ENCODE measurements around the gene CERS6. TPM values are rescaled to one million over a fixed set of nuclear protein-coding genes. Genes with fewer than 3 reads are reported as not detected.

Gene CERS6
- total RNA-seq, 4 donors from 2014 or later: 45.0 to 61.2 (median 56.4) TPM

DNA sequence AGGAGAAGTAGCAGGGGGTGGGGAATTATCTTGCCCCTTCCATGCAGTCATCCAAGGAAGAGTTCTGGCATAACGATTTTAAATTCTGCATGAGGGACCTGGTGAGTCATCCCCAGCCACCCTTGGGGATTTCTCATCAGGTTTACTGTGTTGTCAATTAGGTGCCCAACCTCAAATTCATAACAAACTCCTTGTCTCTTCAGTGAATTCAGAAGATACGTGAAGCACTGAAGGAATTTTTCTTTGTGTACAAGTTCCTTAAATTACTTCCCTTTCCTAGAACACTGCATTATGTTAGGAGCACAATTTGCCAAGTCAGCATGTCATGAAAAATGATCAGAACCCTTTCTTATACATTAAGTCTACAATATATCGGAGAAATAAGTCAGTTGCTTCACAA lies 275.5 kb downstream of the CERS6 start:
- H3K27me3 ChIP-seq: no peaks in the 10 kb centered on the region
- H3K27ac ChIP-seq: no peak overlapping the region
- no peak for ATAC-seq
- no peaks in the 10 kb centered on the region for H3K9me3 ChIP-seq
- TF ChIP-seq EP300 (IDR thresholded peaks at IDR 0.05) (no peak), POLR2A (IDR thresholded peaks at IDR 0.05) (no peak), POLR2AphosphoS5 (IDR thresholded peaks at IDR 0.05) (no peak)
- TF ChIP-seq, protein P1, sequence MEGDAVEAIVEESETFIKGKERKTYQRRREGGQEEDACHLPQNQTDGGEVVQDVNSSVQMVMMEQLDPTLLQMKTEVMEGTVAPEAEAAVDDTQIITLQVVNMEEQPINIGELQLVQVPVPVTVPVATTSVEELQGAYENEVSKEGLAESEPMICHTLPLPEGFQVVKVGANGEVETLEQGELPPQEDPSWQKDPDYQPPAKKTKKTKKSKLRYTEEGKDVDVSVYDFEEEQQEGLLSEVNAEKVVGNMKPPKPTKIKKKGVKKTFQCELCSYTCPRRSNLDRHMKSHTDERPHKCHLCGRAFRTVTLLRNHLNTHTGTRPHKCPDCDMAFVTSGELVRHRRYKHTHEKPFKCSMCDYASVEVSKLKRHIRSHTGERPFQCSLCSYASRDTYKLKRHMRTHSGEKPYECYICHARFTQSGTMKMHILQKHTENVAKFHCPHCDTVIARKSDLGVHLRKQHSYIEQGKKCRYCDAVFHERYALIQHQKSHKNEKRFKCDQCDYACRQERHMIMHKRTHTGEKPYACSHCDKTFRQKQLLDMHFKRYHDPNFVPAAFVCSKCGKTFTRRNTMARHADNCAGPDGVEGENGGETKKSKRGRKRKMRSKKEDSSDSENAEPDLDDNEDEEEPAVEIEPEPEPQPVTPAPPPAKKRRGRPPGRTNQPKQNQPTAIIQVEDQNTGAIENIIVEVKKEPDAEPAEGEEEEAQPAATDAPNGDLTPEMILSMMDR (IDR thresholded peaks at IDR 0.05): no peak
- H3K36me3 ChIP-seq: no peaks in the 10 kb centered on the region
- H3K4me3 ChIP-seq: no peak overlapping the region
- 45 to 70% methylated on average over 2 to 3 of the region's 3 CpGs for WGBS, 2 donors (ENCODE audit: low coverage in 1 of 2)
- peaks cover 0 to 19% (median 0%) of the 10 kb centered on the region in 3 donors for H3K4me1 ChIP-seq

DNA sequence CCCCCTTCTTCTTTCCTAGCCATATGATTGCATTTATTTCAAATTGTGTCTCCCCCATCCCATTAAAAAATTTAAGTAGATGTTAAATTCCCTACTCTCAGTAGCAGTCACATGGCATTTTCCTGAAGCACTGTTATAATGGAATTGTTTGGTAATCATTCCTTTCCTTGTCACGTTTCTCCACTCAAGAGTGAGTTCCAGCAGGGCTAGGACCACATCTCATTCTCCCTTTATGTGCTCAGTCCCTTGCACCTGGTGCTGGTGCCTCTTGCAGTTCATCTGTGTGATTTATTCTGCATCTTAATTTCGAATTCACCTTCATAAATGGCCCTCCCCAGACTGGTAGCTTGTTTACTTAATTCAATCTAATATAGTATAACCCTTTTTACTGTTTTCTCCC lies 276.0 kb downstream of the CERS6 start:
- H3K27ac ChIP-seq: no peak overlapping the region
- H3K4me1 ChIP-seq: peaks cover 0 to 22% (median 0%) of the 10 kb centered on the region in 3 donors
- H3K36me3 ChIP-seq: no peaks in the 10 kb centered on the region
- H3K4me3 ChIP-seq: no peak overlapping the region
- H3K27me3 ChIP-seq: no peaks in the 10 kb centered on the region
- no peak for ATAC-seq
- TF ChIP-seq, protein P1 (IDR thresholded peaks at IDR 0.05): no peak
- TF ChIP-seq POLR2AphosphoS5 (IDR thresholded peaks at IDR 0.05) (no peak), POLR2A (IDR thresholded peaks at IDR 0.05) (no peak), EP300 (IDR thresholded peaks at IDR 0.05) (no peak)
- H3K9me3 ChIP-seq: no peaks in the 10 kb centered on the region
- 82 to 91% methylated on average over 2 of the region's 2 CpGs for WGBS, 2 donors (ENCODE audit: low coverage in 1 of 2)

DNA sequence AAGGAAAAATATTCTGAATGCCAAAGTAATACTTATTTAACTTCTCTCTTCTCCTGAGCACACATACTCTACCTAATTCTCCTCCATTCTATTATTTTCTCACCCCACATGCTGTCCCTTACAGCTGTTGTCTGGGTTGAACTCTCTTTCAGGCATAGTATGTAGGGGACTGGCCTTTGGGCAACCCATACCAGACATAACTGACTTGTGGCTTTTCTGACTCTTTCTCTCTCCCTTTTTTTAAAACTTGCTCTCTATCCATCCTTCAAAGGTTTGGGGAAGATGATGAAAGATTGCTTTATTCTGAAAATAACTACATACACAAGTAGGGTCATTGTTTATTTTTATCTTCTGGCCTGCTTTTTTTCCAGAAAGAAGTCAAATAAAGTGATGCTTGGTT lies 276.4 kb downstream of the CERS6 start:
- Histone ChIP-seq H3K36me3 (no peaks in the 10 kb centered on the region), H3K4me1 (peaks cover 0 to 27% (median 0%) of the 10 kb centered on the region in 3 donors), H3K9me3 (no peaks in the 10 kb centered on the region), H3K4me3 (no peak overlapping the region), H3K27ac (no peak overlapping the region), H3K27me3 (no peaks in the 10 kb centered on the region)
- ATAC-seq: no peak
- TF ChIP-seq POLR2AphosphoS5 (IDR thresholded peaks at IDR 0.05) (no peak), EP300 (IDR thresholded peaks at IDR 0.05) (no peak), POLR2A (IDR thresholded peaks at IDR 0.05) (no peak)
- TF ChIP-seq, protein P1 (IDR thresholded peaks at IDR 0.05): no peak

DNA sequence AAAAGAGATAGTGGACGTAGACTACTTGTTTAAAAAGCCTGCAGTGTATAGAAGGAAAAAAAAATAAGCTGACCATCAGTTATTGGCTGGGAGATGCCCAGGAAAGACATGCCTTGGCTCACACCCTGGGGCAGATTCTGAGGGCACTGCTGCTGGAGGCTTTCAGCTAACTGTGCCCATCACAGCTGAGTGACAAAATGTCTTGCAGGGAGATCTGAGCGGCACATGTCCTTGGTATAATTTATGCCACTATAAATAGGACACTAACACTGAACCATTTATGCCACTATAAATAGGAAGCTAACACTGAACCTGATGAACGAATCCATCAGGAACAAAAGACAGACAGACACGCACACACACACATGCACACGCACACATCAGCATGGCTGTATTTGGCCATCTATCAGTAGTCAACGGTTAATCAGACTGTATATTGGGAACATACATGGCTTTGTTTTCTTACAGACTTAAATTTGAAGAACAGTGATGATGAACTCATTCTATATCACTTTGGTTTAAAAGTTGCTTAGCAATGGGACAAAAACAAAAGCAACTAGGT lies 278.2 kb downstream of the CERS6 start:
- Histone ChIP-seq H3K4me3 (no peak overlapping the region), H3K27ac (no peak overlapping the region), H3K9me3 (no peaks in the 10 kb centered on the region), H3K4me1 (peaks cover 0 to 34% (median 0%) of the 10 kb centered on the region in 3 donors), H3K36me3 (no peaks in the 10 kb centered on the region), H3K27me3 (no peaks in the 10 kb centered on the region)
- ATAC-seq: no peak
- WGBS, 2 donors (ENCODE audit: low coverage in 1 of 2): 60 to 67% methylated on average over 4 to 6 of the region's 6 CpGs
- no peak for TF ChIP-seq POLR2AphosphoS5 (IDR thresholded peaks at IDR 0.05)
- TF ChIP-seq, protein P1 (IDR thresholded peaks at IDR 0.05): no peak
- no peak for TF ChIP-seq POLR2A (IDR thresholded peaks at IDR 0.05)
- TF ChIP-seq EP300 (IDR thresholded peaks at IDR 0.05): no peak

DNA sequence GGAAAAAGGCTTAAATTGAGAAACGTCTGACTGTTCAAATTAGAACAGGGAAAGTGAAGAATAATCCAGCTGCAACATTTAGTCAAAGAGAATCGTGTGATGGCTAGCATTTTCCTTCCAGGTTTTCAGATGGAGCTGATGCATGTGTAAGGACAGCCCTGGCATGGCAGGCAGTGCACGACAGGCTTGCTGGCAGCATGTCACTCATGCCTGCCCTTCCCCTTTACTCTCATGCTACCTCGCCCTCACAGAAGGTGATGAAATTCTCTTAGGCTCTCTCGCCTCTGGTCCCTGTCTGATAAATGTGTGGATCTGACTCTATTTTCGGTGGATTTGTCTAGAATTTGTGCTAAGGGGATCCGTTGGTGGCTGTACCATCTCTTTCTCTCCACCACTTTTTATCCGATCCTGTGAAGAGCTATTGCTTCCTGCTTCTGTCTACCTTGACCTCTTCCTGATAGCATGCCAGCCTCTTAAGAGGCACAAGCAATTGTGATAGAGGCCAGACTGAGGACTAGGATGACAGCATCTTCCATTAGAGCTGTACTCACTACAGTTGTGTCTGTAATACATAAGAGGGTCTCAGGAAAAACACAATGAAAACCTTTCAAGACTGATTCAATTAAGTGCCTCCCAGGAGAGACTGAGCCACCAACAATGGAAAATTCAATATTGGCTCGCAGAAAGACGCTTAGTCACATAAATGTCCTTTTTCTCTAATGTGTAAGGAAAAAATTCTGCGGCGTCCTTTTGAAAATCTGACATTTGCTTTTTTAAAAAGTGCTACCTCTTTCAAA lies 280.8 kb downstream of the CERS6 start:
- H3K9me3 ChIP-seq: no peaks in the 10 kb centered on the region
- H3K4me1 ChIP-seq: peaks cover 0 to 29% (median 0%) of the 10 kb centered on the region in 3 donors
- WGBS, 2 donors (ENCODE audit: low coverage in 1 of 2): 89 to 95% methylated on average over 4 to 12 of the region's 12 CpGs
- H3K36me3 ChIP-seq: no peaks in the 10 kb centered on the region
- no peak for ATAC-seq
- H3K4me3 ChIP-seq: no peak overlapping the region
- H3K27ac ChIP-seq: no peak overlapping the region
- H3K27me3 ChIP-seq: no peaks in the 10 kb centered on the region
- TF ChIP-seq EP300 (IDR thresholded peaks at IDR 0.05): no peak
